Calu3 (cell line): ENCODE measurements around the gene OTP. TPM values are rescaled to one million over a fixed set of nuclear protein-coding genes. Genes with fewer than 3 reads are reported as not detected.

Source experiments
- BruUV-seq: library from RNA; stranded (reverse); fragments of 400-500 nt; replicated peaks from 2 replicates; lab custom pipeline; 2021; lab: Mats Ljungman, UMichigan
- CTCF ChIA-PET: fragments of 300-600 bp; sonication (Branson Sonifier 250); formaldehyde crosslinking; loops from one replicate; lab custom pipeline; 2022; ENCODE audit warnings: antibody characterized with exemption; lab: Charles Lee
- DNase-seq: peaks from one replicate; pipeline ENCODE4 v3.0.0; 2022
- H3K27ac Mint-ChIP-seq: one replicate; pipeline ENCODE4 v1.8.0; 2022; ENCODE audit warnings: mixed read lengths; ENCODE audit not compliant: unreplicated experiment
- H3K27me3 Mint-ChIP-seq: one replicate; pipeline ENCODE4 v1.8.0; 2022; ENCODE audit warnings: mixed read lengths; ENCODE audit not compliant: unreplicated experiment
- H3K36me3 Mint-ChIP-seq: one replicate; pipeline ENCODE4 v1.8.0; 2022; ENCODE audit warnings: mild to moderate bottlenecking, moderate library complexity, mixed read lengths; ENCODE audit not compliant: insufficient read depth, unreplicated experiment
- H3K4me1 Mint-ChIP-seq: one replicate; pipeline ENCODE4 v1.8.0; 2022; ENCODE audit warnings: mild to moderate bottlenecking, low read depth, mixed read lengths; ENCODE audit not compliant: unreplicated experiment
- H3K4me3 Mint-ChIP-seq: one replicate; pipeline ENCODE4 v1.8.0; 2022; ENCODE audit warnings: mild to moderate bottlenecking, low read depth, moderate library complexity, mixed read lengths; ENCODE audit not compliant: unreplicated experiment
- H3K9me3 Mint-ChIP-seq: one replicate; pipeline ENCODE4 v1.8.0; 2022; ENCODE audit warnings: low read depth, mixed read lengths; ENCODE audit not compliant: unreplicated experiment
- CTCF ChIP-seq: fragments of 200-600 bp; IDR thresholded peaks from one replicate; pipeline ENCODE4 v1.8.0; 2022; ENCODE audit warnings: antibody characterized with exemption; ENCODE audit not compliant: unreplicated experiment
- intact Hi-C: fragments of 100-400 bp; cut with micrococcal nuclease; formaldehyde crosslinking; loops from one replicate; pipeline ENCODE4 v1.10.0; 2022; ENCODE audit not compliant: unreplicated experiment
- total RNA-seq: library from RNA; stranded (reverse); gene quantifications from 2 replicates; pipeline ENCODE4 v1.2.3, GENCODE V29; 2022

OTP gene
- total RNA-seq, 1 experiment from 2014 or later, result 0.12 TPM

- BruUV-seq, result TSS peak; percentile 75
- H3K27ac Mint-ChIP-seq, result peak overlapping the region; percentile 74
- peak overlapping the region; percentile 92 for H3K4me3 Mint-ChIP-seq
- peaks cover 15% of the 10 kb centered on the region for H3K27me3 Mint-ChIP-seq
- intact Hi-C loops, result loop anchor here (5.0 kb wide), 1 partner anchor 63 kb away; no protein-coding TSS in a partner anchor
- H3K9me3 Mint-ChIP-seq, result no peaks in the 10 kb centered on the region
- peaks cover 26% of the 10 kb centered on the region for H3K36me3 Mint-ChIP-seq
- peaks cover 21% of the 10 kb centered on the region for H3K4me1 Mint-ChIP-seq
- no peak for TF ChIP-seq CTCF
- CTCF ChIA-PET, result interaction anchor here (0.7 to 1.8 kb wide), 7 partner anchors 8 to 355 kb away, joined by 3 to 14 read pairs (median 4); partner anchors contain the start of gene WDR41
- DNase-seq, result peak; percentile 94
Measured at GRCh38 chr5:77630114-77630680, 8.3 kb downstream of the OTP start.

- no TSS peak for BruUV-seq
- peaks cover 21% of the 10 kb centered on the region for H3K4me1 Mint-ChIP-seq
- peaks cover 26% of the 10 kb centered on the region for H3K36me3 Mint-ChIP-seq
- TF ChIP-seq CTCF, result no peak
- peak overlapping the region; percentile 92 for H3K4me3 Mint-ChIP-seq
- CTCF ChIA-PET, result interaction anchor here (1.3 to 1.8 kb wide), 3 partner anchors 8 to 69 kb away, joined by 3 to 14 read pairs (median 5); no protein-coding TSS in a partner anchor
- no peak for DNase-seq
- H3K9me3 Mint-ChIP-seq, result no peaks in the 10 kb centered on the region
- H3K27ac Mint-ChIP-seq, result peak overlapping the region; percentile 74
- peaks cover 15% of the 10 kb centered on the region for H3K27me3 Mint-ChIP-seq
- intact Hi-C loops, result loop anchor here (5.0 kb wide), 1 partner anchor 62 kb away; no protein-coding TSS in a partner anchor
Measured at GRCh38 chr5:77629509-77630113, 8.9 kb downstream of the OTP start.

- H3K27ac Mint-ChIP-seq, result peak overlapping the region; percentile 74
- TF ChIP-seq CTCF, result no peak
- CTCF ChIA-PET, result no interaction called here
- peaks cover 21% of the 10 kb centered on the region for H3K4me1 Mint-ChIP-seq
- DNase-seq, result no peak
- peaks cover 26% of the 10 kb centered on the region for H3K36me3 Mint-ChIP-seq
- peak overlapping the region; percentile 92 for H3K4me3 Mint-ChIP-seq
- intact Hi-C loops, result no loop called here
- H3K9me3 Mint-ChIP-seq, result no peaks in the 10 kb centered on the region
- H3K27me3 Mint-ChIP-seq, result peaks cover 15% of the 10 kb centered on the region
- no TSS peak for BruUV-seq
Measured at GRCh38 chr5:77628840-77629508, 9.5 kb downstream of the OTP start.

GRCh38 chr5:77627869-77628674, 10.4 kb downstream of the OTP start:
- no peaks in the 10 kb centered on the region for H3K9me3 Mint-ChIP-seq
- intact Hi-C loops, result no loop called here
- peaks cover 26% of the 10 kb centered on the region for H3K36me3 Mint-ChIP-seq
- H3K27ac Mint-ChIP-seq, result no peak overlapping the region
- H3K4me1 Mint-ChIP-seq, result peaks cover 21% of the 10 kb centered on the region
- no peak for DNase-seq
- no TSS peak for BruUV-seq
- H3K4me3 Mint-ChIP-seq, result no peak overlapping the region
- no peak for TF ChIP-seq CTCF
- peaks cover 9% of the 10 kb centered on the region for H3K27me3 Mint-ChIP-seq
- CTCF ChIA-PET, result no interaction called here
